A375 (cell line): ENCODE data around the gene OTOP2. TPM values are rescaled to one million over a fixed set of nuclear protein-coding genes. Genes with fewer than 3 reads are reported as not detected.

Experiments used
- total RNA-seq: library from RNA; depleted of rRNA; stranded (reverse); fragments of >200 nt; shearing (Covaris generic); gene quantifications from 2 replicates; pipeline ENCODE4 v1.2.3, GENCODE V29; 2014; rRNA removed

OTOP2 gene
- total RNA-seq: not detected in 2 replicates

GRCh38 chr17:74924250-74924948 lies at the start of gene OTOP2:
OTOP2 (plus strand) TSS chr17:74924273; CDS start chr17:74924633, 360 bp downstream.

GRCh38 chr17:74892974-74893911 lies 30.8 kb upstream of the OTOP2 start, which contains the start of gene FADS6:
FADS6 (minus strand) TSS chr17:74893633; CDS start chr17:74893595, 38 bp downstream.

GRCh38 chr17:74922694-74923537 lies 1.2 kb upstream of the OTOP2 start, which contains the start of gene USH1G:
USH1G (minus strand) TSS chr17:74923255; CDS start chr17:74923073, 182 bp downstream.

GRCh38 chr17:74935585-74936469 lies 11.8 kb downstream of the OTOP2 start, which contains the start of gene OTOP3:
OTOP3 (plus strand) TSS chr17:74935898; CDS start chr17:74935922, 24 bp downstream.

GRCh38 chr17:74972107-74972972 lies 48.3 kb downstream of the OTOP2 start, which contains the start of gene HID1:
HID1 (minus strand) TSS chr17:74972759; CDS start chr17:74972656, 103 bp downstream.

Other genes starting within 250 kb of the OTOP2 start
- not detected in 2 replicates for gene CD300LF, start 211.3 kb upstream of the OTOP2 start, total RNA-seq
- gene RAB37, start 187.0 kb upstream of the OTOP2 start, total RNA-seq: 0.04 TPM in 1 of 2 replicates, not detected in the other
- 19.8 and 25.8 TPM in 2 replicates for gene NHERF1, start 175.6 kb upstream of the OTOP2 start, total RNA-seq
- gene NAT9, start 147.9 kb upstream of the OTOP2 start, total RNA-seq: 44.6 and 47.7 TPM in 2 replicates
- not detected in 2 replicates for gene GRIN2C, start 64.4 kb upstream of the OTOP2 start, total RNA-seq
- 18.9 and 21.4 TPM in 2 replicates for gene FDXR, start 51.3 kb upstream of the OTOP2 start, total RNA-seq
- gene FADS6, start 30.6 kb upstream of the OTOP2 start, total RNA-seq: not detected in 2 replicates
- gene USH1G, start 1.0 kb upstream of the OTOP2 start, total RNA-seq: not detected in 2 replicates
- gene OTOP3, start 11.6 kb downstream of the OTOP2 start, total RNA-seq: not detected in 2 replicates
- gene HID1, start 48.5 kb downstream of the OTOP2 start, total RNA-seq: 1.7 and 3.0 TPM in 2 replicates
- 5.5 and 5.7 TPM in 2 replicates for gene CDR2L, start 63.4 kb downstream of the OTOP2 start, total RNA-seq
- gene MRPL58, start 88.4 kb downstream of the OTOP2 start, total RNA-seq: 81.3 and 81.6 TPM in 2 replicates
- 237 and 300 TPM in 2 replicates for gene ATP5PD, start 122.7 kb downstream of the OTOP2 start, total RNA-seq
- 10.0 and 11.9 TPM in 2 replicates for gene KCTD2, start 123.0 kb downstream of the OTOP2 start, total RNA-seq
- gene SLC16A5, start 163.7 kb downstream of the OTOP2 start, total RNA-seq: 32.2 and 37.9 TPM in 2 replicates
- gene ARMC7, start 185.7 kb downstream of the OTOP2 start, total RNA-seq: 3.7 and 5.7 TPM in 2 replicates
- 261 and 296 TPM in 2 replicates for gene NT5C, start 207.5 kb downstream of the OTOP2 start, total RNA-seq
- gene JPT1, start 230.2 kb downstream of the OTOP2 start, total RNA-seq: 263 and 292 TPM in 2 replicates